ENCODE data around the gene RABGAP1. TPM values are rescaled to one million over a fixed set of nuclear protein-coding genes. Genes with fewer than 3 reads are reported as not detected.

RABGAP1 gene
- total RNA-seq, 1 experiment from 2014 or later = 8.3 TPM

DNA sequence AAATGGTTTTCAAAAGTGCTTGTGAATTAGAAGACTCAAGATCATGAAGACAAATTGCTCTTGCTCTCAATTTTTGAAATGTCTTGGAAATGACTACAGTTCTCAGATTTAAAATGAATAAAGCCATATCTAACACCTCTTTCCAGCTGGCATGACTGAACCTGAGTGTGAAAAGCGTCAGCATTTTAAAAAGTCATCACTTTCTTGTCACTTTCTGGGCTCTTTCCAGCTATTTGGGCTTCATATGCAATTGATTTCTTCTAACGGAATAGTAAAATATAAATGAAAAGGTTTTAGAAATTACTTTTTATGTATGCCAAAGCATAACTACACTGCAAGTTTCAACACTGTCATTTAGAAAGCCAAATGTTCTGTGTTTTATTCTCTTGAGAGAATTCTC lies 95.0 kb downstream of the RABGAP1 start:
- DNase-seq (ENCODE audit: low read depth) = no peak
- in situ Hi-C loops (cut with HindIII; ENCODE audit: low pct_unique_long_range_greater_than_20kb, low sequenced_read_pairs) = no loop called here

DNA sequence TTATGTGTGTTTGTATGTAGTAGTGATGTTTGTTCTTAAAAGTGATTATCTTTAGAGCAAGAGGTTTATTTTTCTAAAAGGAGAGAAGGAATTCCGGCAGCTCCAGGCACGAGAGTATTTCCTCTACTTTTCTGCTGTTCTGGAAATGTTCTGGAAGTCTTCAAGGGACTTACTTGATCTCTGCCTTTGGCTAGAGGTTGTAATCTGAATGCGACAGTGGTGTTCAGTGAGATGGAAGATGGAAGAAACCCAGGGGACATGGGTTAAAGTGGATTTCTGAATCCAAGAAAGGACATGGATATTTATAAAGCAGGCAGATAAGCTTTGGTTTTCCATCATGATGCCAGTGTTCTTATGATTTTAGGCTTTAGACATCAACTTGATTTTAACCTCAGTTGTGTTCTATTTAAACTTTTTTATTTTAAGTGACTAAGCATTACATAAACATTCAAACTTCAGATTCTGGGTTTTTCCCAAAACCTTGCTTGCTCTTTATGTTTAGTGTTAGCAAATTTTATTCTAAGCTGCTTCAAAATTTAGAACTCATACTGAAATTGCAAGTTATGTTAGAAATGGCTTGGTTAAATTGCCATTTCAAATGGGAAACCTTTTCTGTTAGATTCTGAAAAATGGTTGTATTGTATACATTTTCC lies 96.2 kb downstream of the RABGAP1 start:
- no peak for DNase-seq (ENCODE audit: low read depth)
- in situ Hi-C loops (cut with HindIII; ENCODE audit: low pct_unique_long_range_greater_than_20kb, low sequenced_read_pairs) = no loop called here

DNA sequence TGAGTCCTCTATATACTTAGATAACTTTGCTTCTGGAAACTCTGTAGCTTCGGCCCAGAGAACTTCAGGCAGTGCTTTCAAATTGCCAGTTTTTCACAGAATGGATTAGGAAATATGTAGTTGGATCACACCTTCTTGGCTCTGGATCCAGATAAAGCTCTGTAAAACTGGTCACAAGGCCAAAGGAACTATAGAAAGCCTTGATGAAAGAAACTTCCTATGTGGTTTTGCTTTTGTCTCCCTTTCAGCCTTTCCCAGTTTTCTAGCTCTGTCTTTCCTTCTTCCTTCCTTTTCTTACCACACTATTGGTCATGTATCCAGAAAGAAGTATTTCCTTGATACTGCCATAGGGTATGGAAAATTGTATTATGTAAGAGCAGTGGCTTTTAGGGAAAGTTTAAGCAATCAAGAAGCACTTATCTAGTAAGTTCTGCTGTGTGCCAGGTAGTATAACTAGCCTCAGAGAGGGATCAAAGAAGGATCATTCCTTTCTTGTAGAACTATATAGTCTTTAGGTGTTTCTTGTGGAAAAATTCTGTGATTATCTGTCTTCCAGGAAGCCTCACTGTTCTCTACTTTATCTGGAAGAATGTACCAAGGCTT lies 98.9 kb downstream of the RABGAP1 start:
- DNase-seq (ENCODE audit: low read depth) = no peak
- in situ Hi-C loops (cut with HindIII; ENCODE audit: low pct_unique_long_range_greater_than_20kb, low sequenced_read_pairs) = no loop called here

DNA sequence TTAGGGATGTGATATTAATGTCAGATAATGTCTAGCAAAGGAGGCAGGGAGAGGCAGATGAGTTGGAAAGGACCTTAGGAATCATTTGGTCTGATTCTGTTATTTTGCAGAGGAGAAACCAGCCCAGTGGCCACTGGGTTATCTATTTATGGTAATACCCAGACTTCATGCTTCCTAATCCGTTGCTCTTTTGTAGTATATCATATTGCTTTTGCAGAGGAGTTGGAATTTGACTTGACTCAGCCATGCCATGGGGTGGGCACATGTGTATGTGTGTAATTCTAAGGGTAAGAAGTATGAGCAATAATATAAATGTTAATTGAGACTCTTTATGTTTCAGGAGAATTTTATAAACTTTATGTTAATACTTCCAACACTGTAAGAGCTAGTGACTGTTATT lies 100.0 kb downstream of the RABGAP1 start:
- in situ Hi-C loops (cut with HindIII; ENCODE audit: low pct_unique_long_range_greater_than_20kb, low sequenced_read_pairs) = no loop called here

DNA sequence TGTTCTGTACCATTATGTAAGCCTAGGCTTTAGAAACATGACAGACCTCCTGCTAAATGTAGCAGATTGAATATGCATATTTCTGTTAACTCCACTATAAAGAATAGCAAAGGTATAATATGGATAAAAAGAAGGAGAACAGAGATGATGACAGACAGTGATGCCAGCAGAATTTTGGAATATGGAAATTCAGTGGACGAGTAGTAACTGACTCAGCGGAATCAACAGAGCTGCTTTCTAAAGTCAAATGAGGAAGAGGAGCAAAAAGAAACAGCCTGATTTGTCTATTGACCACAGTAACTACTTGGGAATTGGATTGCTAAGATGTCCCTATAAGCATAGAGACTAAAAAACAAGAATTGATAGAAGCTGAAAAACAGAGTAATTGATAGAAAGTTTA lies 100.7 kb downstream of the RABGAP1 start:
- DNase-seq (ENCODE audit: low read depth) = no peak
- in situ Hi-C loops (cut with HindIII; ENCODE audit: low pct_unique_long_range_greater_than_20kb, low sequenced_read_pairs) = no loop called here

More for the DNA sequence above, 100.0 kb downstream of the RABGAP1 start:
- no peak for DNase-seq (ENCODE audit: low read depth)

DNA sequence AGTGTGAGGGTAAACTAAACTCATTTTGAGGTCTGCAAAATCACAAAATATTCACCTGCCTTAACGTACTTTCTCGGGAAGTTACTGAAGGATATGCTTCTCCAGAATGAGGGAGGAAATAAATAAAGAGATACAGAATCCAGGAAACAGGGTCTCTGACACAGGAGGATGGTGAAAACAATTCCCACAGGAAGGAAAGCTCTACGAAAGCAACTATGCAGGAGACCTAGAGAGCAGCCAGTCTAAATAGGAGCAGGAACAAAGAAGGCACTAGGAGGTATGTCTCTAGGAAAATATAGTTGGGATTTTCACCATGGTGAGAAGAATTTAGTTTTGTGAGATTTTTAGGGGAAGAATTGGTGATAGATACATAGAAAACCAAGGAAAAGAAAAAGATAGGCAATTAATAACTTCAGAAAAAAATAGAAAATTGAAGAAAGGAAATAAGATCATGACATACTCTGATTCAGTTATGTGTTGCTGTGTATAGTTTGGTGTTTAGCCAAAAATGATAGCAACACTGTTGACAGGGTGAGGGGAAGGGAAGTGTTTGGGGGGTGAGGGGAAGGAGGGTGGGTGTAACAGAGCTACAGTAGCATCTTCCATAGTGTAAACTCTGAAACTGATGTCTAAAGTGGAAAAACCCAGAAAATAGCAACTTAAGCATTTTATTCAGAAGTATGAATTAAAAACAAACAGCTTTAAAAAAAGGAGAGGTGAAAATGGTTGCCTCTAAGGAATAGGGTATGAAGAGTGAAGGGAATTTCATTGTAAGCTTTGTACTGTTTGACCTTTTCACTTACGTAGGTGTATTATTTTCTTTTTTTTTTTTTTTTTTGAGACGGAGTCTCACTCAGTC lies 102.5 kb downstream of the RABGAP1 start:
- no peak for DNase-seq (ENCODE audit: low read depth)
- in situ Hi-C loops (cut with HindIII; ENCODE audit: low pct_unique_long_range_greater_than_20kb, low sequenced_read_pairs) = no loop called here

DNA sequence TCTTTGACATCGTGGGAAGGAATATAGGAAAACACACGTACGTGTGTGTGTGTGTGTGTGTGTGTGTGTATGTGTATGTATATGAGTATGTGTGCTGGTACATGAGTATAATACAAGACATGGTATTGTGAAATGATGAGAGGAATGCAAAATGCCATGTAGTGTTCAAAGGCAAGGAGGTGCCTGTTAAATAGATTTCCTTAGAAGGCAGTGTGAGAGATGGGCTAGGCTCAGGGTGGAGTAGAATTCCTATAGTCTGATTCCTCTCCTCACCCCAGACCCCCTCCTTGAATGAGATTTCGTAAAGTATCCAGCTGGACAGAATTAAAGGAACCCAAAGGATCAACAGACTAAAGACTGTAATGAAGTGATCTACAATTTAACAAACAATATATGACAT lies 103.8 kb downstream of the RABGAP1 start:
- DNase-seq (ENCODE audit: low read depth) = no peak

DNA sequence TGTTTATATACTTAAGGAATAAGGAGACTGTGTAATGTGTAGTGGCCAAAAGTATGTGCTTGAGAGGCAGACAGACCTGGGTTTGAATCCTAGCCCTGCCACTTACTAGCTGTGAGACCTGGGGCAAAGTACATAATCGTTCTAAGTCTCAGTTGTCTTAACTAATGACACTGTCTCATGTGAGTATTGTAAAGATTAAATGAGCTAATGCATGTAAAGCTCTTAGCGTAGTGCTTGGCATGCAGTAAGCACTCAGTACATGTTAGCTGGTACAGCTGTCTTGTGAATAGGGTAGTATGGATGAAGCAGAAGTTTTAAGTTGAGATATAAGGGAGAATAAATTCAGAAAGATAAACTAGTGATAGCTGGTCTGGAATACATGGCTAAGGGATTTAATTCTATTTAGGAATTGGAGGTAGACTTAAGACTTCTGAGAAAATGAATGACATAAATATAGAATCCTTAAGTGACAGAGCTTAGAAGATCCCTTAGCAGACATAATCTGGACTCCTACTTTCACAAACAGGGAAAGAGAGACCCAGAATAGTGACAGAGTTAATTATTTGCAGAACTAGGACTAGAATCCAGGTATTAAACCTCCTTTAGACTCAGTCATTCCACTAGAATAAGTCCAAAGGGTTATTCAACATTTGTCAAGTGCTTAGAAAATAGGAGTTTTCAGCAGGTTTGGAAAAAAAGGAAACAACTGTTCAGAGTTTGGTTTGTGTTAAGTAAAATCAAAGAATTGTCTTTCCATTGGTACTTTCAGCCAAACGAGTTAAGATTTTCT lies 105.8 kb downstream of the RABGAP1 start:
- DNase-seq (ENCODE audit: low read depth) = no peak
- in situ Hi-C loops (cut with HindIII; ENCODE audit: low pct_unique_long_range_greater_than_20kb, low sequenced_read_pairs) = no loop called here

More for the DNA sequence above, 103.8 kb downstream of the RABGAP1 start:
- in situ Hi-C loops (cut with HindIII; ENCODE audit: low pct_unique_long_range_greater_than_20kb, low sequenced_read_pairs) = no loop called here

DNA sequence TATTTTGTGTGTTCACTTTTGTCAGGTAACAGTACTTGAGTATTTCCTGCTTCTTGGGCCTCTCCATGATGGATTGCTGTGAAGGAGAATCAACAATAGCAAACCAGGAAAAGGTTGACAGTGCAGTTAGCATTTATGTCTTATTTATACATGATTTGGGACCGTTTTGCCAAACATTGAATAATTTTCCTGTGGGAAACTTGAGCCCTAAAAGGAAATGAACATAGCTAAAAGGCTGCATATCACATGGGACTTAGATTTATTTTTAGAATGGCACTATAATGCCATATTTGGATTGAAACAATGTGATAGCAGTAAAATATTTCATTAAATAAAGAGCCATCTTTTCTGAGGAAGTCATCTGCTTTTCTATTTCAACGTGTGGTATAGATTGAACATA lies 107.9 kb downstream of the RABGAP1 start:
- in situ Hi-C loops (cut with HindIII; ENCODE audit: low pct_unique_long_range_greater_than_20kb, low sequenced_read_pairs) = no loop called here
- DNase-seq (ENCODE audit: low read depth) = no peak

DNA sequence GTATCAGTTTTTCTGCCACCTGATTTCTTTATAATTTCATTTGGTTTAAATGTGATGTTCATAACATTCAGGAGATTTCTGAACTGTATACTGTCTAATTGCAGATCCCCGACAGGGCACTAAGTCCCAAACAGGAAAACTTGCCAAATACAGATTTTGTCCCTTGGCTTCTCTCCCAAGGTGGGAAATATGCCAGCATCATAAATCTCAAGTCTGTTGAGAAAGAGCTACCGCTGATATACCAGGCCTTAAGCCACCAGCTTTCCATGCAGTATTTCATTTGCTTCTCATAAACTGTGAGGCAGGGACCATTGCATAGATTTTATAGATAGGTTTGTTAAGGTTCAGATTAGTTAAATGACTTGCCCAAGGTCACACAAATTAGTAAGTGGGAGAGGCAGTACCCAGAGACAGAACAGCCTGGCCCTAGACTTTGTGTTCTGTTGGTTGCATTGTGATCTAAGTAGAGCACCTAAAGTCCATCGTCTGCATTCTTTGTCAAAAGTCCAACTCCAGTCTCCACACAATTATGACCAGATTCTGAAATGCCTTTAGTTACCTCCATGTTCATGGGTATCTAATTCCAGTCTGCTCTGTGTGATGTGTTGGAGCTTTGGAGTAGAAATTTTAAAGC lies 108.9 kb downstream of the RABGAP1 start:
- in situ Hi-C loops (cut with HindIII; ENCODE audit: low pct_unique_long_range_greater_than_20kb, low sequenced_read_pairs) = no loop called here
- DNase-seq (ENCODE audit: low read depth) = no peak

DNA sequence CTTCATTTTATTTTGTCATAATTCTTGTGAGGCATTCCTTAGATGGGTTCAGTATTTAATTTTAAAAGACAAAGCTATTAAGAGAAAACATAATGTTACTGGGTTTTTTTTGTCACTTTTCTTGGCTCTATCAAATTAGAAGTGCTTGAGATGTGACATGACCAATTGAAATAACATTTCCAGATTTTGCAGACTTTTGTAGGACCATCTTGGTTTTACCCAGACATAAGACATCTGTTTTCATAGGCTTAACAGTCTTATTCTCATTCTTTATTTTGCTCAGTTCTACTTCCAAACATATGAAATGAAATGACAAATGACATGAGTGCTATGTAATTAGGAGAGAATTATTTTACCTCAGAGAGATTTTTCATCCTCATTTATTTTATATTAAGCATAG lies 112.2 kb downstream of the RABGAP1 start:
- DNase-seq (ENCODE audit: low read depth) = no peak
- in situ Hi-C loops (cut with HindIII; ENCODE audit: low pct_unique_long_range_greater_than_20kb, low sequenced_read_pairs) = no loop called here

DNA sequence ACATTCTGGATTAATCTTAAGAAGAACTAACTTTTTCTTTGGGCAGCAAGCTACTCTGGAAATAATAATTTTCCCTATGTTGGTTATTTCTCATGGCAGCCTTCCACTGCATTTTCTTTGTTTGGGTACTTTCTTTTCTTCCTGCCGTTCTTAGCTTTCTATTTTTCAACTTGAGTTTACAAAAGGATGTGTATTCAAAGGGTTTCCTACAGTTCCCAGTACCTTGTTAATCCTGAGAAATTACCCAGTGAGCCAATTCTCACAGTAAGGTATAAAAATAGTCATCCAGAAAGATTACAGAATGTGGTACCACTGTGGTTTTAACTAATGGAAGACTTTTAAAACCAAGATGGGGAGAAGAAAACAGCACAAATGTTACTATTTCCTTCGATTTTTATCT lies 112.9 kb downstream of the RABGAP1 start:
- in situ Hi-C loops (cut with HindIII; ENCODE audit: low pct_unique_long_range_greater_than_20kb, low sequenced_read_pairs) = no loop called here
- DNase-seq (ENCODE audit: low read depth) = no peak

DNA sequence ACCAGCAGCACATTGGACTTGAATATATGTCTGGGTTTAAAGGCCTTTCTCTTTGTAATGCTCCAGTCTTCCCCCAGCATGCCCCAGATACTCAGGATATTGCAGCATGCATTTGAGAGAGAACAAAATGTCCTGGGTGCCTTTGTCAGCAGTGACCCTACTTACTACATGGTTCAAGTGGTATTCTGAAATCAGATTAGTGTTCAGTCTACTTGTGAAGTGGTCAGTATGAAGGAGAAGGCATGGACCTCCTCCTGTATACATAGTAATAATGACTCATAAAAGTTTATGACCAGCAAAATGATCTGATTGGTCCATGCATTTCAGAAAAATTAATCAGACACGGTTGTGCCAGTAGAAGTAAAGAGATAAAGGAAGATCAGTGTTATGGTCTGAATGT lies 118.0 kb downstream of the RABGAP1 start:
- in situ Hi-C loops (cut with HindIII; ENCODE audit: low pct_unique_long_range_greater_than_20kb, low sequenced_read_pairs) = no loop called here
- DNase-seq (ENCODE audit: low read depth) = no peak

DNA sequence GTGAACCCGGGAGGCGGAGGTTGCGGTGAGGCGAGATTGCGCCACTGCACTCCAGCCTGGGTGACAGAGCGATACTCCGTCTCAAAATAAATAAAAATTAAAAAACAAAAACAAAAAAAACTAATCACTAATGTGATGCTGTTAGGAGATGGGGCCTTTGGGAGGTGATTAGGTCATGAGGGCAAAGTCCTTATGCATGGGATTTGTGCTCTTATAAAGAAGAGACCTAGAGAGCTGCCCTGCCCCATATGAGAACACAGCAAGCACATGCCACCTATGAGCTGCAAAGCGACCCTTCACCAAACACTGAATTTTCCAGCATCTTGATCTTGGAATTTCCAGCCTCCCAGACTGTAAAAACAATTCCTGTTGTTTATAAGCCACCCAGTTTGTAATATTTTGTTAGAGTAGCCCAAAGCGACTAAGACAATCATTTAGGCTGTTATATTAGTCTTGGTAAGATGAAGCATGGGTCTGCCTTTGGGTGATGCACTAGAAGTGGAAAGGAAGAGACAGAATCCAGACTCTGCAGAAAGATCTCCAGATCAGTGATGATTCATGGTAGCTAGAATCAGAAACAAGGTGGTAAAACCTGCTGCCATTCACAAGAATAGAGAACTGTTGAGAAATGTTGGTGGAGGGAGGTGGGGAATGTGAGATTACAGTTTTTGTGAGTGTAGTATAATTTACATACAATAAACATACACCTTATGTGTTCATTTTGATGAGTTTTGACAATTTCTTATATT lies 118.8 kb downstream of the RABGAP1 start:
- DNase-seq (ENCODE audit: low read depth) = no peak
- in situ Hi-C loops (cut with HindIII; ENCODE audit: low pct_unique_long_range_greater_than_20kb, low sequenced_read_pairs) = no loop called here

DNA sequence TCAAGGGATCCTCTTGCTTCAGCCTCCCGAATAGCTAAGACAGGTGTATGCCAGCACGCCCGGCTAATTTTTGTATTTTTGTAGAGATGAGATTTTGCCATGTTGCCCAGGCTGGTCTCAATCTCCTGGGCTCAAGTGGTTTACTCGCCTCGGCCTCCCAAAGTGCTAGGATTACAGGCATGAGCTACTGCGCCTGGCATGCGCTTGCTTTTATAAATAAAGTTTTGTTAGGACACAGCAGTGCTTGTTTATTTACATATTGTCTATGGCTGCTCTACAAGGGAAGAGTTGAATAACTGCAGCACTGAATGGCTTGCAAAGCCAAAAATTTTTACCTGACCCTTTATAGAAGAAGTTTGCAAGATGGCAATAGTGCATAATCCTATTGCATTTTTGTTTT lies 120.4 kb downstream of the RABGAP1 start:
- DNase-seq (ENCODE audit: low read depth) = no peak
- in situ Hi-C loops (cut with HindIII; ENCODE audit: low pct_unique_long_range_greater_than_20kb, low sequenced_read_pairs) = no loop called here

DNA sequence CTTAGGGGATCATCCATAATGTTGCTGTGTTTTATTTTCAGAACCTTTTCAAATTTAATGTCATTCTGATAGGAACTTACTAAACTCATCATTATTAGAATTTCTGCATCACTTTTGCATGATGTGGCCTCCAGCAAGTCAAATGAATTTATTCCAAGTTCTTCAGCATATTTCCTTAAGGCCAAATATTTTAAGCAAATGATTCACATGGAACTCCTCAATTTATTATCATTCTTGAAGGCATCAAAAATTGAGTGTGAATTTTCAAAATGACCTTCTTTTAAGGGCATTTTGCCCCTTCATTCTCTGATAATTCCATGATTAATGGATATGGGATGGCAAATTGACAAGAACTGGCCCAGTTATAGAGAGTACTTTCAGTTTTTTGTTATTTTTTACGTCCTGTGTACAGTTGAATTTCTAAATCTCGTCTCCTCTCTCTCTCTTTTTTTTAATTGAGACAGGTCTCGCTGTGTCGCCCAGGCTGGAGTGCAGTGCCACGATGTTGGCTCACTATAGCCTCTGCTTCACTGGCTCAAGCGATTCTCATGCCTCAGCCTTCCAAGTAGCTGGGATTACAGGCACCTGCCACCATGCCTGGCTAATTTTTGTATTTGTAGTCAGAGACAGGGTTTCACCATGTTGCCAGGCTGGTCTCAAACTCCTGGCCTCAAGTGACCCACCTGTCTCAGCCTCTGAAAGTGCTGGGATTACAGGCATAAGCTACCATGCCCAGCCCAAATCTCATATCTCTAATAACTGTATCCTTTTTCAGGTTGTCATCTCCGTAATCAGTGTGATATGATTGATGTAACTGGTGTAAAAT lies 121.7 kb downstream of the RABGAP1 start:
- in situ Hi-C loops (cut with HindIII; ENCODE audit: low pct_unique_long_range_greater_than_20kb, low sequenced_read_pairs) = no loop called here

DNA sequence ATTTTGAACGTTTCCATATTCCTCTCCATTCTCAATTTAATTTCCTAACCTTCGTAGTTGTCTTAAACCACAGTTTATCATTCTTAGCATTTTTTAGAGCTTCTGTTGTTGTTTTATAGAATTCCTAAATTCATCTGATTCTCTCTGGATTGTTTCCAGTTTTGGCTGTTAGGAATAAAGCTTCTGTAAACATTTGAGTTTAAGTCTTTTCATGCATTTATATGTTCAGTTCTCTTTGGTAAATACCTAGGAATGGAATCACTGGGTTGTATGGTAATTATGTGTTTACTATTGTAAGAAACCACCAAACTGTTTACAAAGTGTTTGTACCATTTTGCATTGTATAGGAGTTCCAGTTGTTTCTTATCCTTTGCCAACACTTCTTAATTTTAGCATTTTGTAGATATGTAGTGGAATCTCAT lies 122.4 kb downstream of the RABGAP1 start:
- in situ Hi-C loops (cut with HindIII; ENCODE audit: low pct_unique_long_range_greater_than_20kb, low sequenced_read_pairs) = no loop called here
- DNase-seq (ENCODE audit: low read depth) = no peak

More for the DNA sequence above, 121.7 kb downstream of the RABGAP1 start:
- DNase-seq (ENCODE audit: low read depth) = no peak
